ENCODE data around the gene LRMDA.

The LRMDA gene

GRCh38 chr10:75948583-75948982 is 517.2 kb downstream of the LRMDA start:
- no peak overlapping the region for H3K4me3 ChIP-seq (ENCODE audit: low read length)
- H3K9me3 ChIP-seq (ENCODE audit: insufficient read depth, low read depth, low read length): peaks cover 3% of the 10 kb centered on the region; the same call in 1 of the 2 replicates
- no peaks in the 10 kb centered on the region for H3K4me1 ChIP-seq (ENCODE audit: insufficient read depth, low read length)

DNA sequence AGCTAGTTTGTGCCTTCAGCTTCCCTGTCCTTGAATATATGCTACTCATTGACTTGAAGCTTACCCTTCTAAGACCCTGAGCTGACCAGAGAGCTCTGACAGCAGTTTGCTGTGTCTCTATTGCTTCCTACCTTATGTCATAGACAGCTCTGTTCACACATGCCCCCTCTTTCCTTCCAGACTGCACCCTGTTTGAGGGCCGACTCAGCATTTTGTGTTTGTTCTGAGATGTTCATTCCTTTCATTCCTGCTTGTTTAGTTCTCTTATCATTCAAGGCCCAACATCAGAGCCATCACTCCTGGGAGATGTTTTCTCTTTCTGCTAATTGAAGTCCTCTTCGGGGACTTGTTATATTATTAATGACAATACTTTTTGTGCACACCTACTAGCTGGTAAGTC is 518.9 kb downstream of the LRMDA start:
- Histone ChIP-seq H3K27ac (ENCODE audit: low read length) (no peak overlapping the region), H3K27me3 (ENCODE audit: insufficient read depth, low read length) (no peaks in the 10 kb centered on the region), H3K9me3 (ENCODE audit: insufficient read depth, low read depth, low read length) (no peaks in the 10 kb centered on the region), H3K4me1 (ENCODE audit: insufficient read depth, low read length) (no peaks in the 10 kb centered on the region), H3K36me3 (ENCODE audit: insufficient read depth, low read depth, low read length) (no peaks in the 10 kb centered on the region), H3K4me3 (ENCODE audit: low read length) (no peak overlapping the region), H3K9ac (ENCODE audit: low read depth, low read length) (no peak overlapping the region)

More at GRCh38 chr10:75948583-75948982, 517.2 kb downstream of the LRMDA start:
- no peaks in the 10 kb centered on the region for H3K27me3 ChIP-seq (ENCODE audit: insufficient read depth, low read length)
- H3K36me3 ChIP-seq (ENCODE audit: insufficient read depth, low read depth, low read length): no peaks in the 10 kb centered on the region
- no peak overlapping the region for H3K9ac ChIP-seq (ENCODE audit: low read depth, low read length)
- no peak overlapping the region for H3K27ac ChIP-seq (ENCODE audit: low read length)

GRCh38 chr10:75950997-75951589 is 519.7 kb downstream of the LRMDA start:
- no peaks in the 10 kb centered on the region for H3K27me3 ChIP-seq (ENCODE audit: insufficient read depth, low read length)
- H3K9ac ChIP-seq (ENCODE audit: low read depth, low read length): no peak overlapping the region
- H3K4me3 ChIP-seq (ENCODE audit: low read length): no peak overlapping the region
- no peaks in the 10 kb centered on the region for H3K36me3 ChIP-seq (ENCODE audit: insufficient read depth, low read depth, low read length)
- H3K4me1 ChIP-seq (ENCODE audit: insufficient read depth, low read length): no peaks in the 10 kb centered on the region
- H3K27ac ChIP-seq (ENCODE audit: low read length): no peak overlapping the region
- H3K9me3 ChIP-seq (ENCODE audit: insufficient read depth, low read depth, low read length): no peaks in the 10 kb centered on the region

DNA sequence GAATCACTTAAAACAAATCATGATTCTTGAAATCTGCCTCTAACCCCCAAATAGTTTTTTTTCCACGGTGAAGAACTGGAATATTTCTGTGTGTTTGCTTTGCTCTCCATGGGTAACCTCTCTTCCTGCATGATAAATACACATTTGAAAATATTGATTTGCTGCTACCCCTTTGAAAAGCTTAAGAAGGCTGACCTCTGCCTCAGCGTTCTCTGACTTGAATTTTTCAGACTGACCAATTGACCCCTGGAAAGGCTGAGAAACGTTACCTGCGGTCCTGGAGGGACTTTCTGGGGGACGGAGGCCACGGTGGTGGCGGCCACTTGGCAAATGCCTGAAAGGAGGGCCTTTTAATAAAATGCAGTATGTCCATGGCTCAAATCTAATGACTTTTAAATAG is 520.2 kb downstream of the LRMDA start:
- no peaks in the 10 kb centered on the region for H3K36me3 ChIP-seq (ENCODE audit: insufficient read depth, low read depth, low read length)
- H3K27me3 ChIP-seq (ENCODE audit: insufficient read depth, low read length): no peaks in the 10 kb centered on the region

GRCh38 chr10:75952093-75952492 is 520.7 kb downstream of the LRMDA start:
- Histone ChIP-seq H3K36me3 (ENCODE audit: insufficient read depth, low read depth, low read length) (no peaks in the 10 kb centered on the region), H3K27me3 (ENCODE audit: insufficient read depth, low read length) (no peaks in the 10 kb centered on the region), H3K4me1 (ENCODE audit: insufficient read depth, low read length) (no peaks in the 10 kb centered on the region), H3K9me3 (ENCODE audit: insufficient read depth, low read depth, low read length) (no peaks in the 10 kb centered on the region), H3K9ac (ENCODE audit: low read depth, low read length) (no peak overlapping the region), H3K27ac (ENCODE audit: low read length) (no peak overlapping the region), H3K4me3 (ENCODE audit: low read length) (no peak overlapping the region)

More for the DNA sequence above, 520.2 kb downstream of the LRMDA start:
- H3K4me3 ChIP-seq (ENCODE audit: low read length): no peak overlapping the region
- H3K9me3 ChIP-seq (ENCODE audit: insufficient read depth, low read depth, low read length): no peaks in the 10 kb centered on the region
- H3K27ac ChIP-seq (ENCODE audit: low read length): no peak overlapping the region
- no peak overlapping the region for H3K9ac ChIP-seq (ENCODE audit: low read depth, low read length)
- no peaks in the 10 kb centered on the region for H3K4me1 ChIP-seq (ENCODE audit: insufficient read depth, low read length)

GRCh38 chr10:75954486-75954885 is 523.1 kb downstream of the LRMDA start:
- H3K9ac ChIP-seq (ENCODE audit: low read depth, low read length): no peak overlapping the region
- H3K27me3 ChIP-seq (ENCODE audit: insufficient read depth, low read length): no peaks in the 10 kb centered on the region
- no peaks in the 10 kb centered on the region for H3K36me3 ChIP-seq (ENCODE audit: insufficient read depth, low read depth, low read length)
- H3K9me3 ChIP-seq (ENCODE audit: insufficient read depth, low read depth, low read length): no peaks in the 10 kb centered on the region
- H3K4me1 ChIP-seq (ENCODE audit: insufficient read depth, low read length): no peaks in the 10 kb centered on the region
- no peak overlapping the region for H3K27ac ChIP-seq (ENCODE audit: low read length)
- no peak overlapping the region for H3K4me3 ChIP-seq (ENCODE audit: low read length)

GRCh38 chr10:75955973-75956502 is 524.6 kb downstream of the LRMDA start:
- no peak overlapping the region for H3K27ac ChIP-seq (ENCODE audit: low read length)
- no peak overlapping the region for H3K4me3 ChIP-seq (ENCODE audit: low read length)
- H3K27me3 ChIP-seq (ENCODE audit: insufficient read depth, low read length): no peaks in the 10 kb centered on the region
- H3K9me3 ChIP-seq (ENCODE audit: insufficient read depth, low read depth, low read length): no peaks in the 10 kb centered on the region
- no peaks in the 10 kb centered on the region for H3K36me3 ChIP-seq (ENCODE audit: insufficient read depth, low read depth, low read length)
- H3K4me1 ChIP-seq (ENCODE audit: insufficient read depth, low read length): no peaks in the 10 kb centered on the region
- no peak overlapping the region for H3K9ac ChIP-seq (ENCODE audit: low read depth, low read length)

- H3K4me3 ChIP-seq (ENCODE audit: low read length): no peak overlapping the region
- no peaks in the 10 kb centered on the region for H3K4me1 ChIP-seq (ENCODE audit: insufficient read depth, low read length)
- H3K27me3 ChIP-seq (ENCODE audit: insufficient read depth, low read length): no peaks in the 10 kb centered on the region
- no peak overlapping the region for H3K9ac ChIP-seq (ENCODE audit: low read depth, low read length)
- H3K9me3 ChIP-seq (ENCODE audit: insufficient read depth, low read depth, low read length): no peaks in the 10 kb centered on the region
- H3K36me3 ChIP-seq (ENCODE audit: insufficient read depth, low read depth, low read length): no peaks in the 10 kb centered on the region
- H3K27ac ChIP-seq (ENCODE audit: low read length): no peak overlapping the region
Measured at GRCh38 chr10:75956624-75957023, 525.2 kb downstream of the LRMDA start.

- Histone ChIP-seq H3K9me3 (ENCODE audit: insufficient read depth, low read depth, low read length) (no peaks in the 10 kb centered on the region), H3K36me3 (ENCODE audit: insufficient read depth, low read depth, low read length) (no peaks in the 10 kb centered on the region), H3K4me3 (ENCODE audit: low read length) (no peak overlapping the region), H3K27ac (ENCODE audit: low read length) (no peak overlapping the region), H3K27me3 (ENCODE audit: insufficient read depth, low read length) (no peaks in the 10 kb centered on the region), H3K9ac (ENCODE audit: low read depth, low read length) (no peak overlapping the region), H3K4me1 (ENCODE audit: insufficient read depth, low read length) (no peaks in the 10 kb centered on the region)
Measured at GRCh38 chr10:75957314-75958120, 526.1 kb downstream of the LRMDA start.

DNA sequence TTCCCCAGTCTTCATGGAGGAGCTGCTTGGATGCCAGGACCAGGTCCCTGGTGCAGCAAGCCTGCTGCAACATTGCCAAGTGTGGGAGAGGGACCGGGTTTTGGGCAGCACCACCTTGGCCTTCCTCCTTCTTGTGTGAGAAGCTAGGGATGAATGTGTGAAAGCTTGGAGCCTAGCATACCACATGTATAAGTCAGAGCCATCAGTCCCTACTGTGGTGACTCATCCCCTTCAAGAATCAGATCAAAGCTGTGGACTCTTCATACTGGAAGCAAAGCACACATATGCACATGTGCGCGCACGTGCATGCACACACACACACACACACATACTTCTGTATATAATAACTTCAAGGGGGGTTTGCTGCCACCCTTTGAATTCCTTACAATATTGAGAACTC is 527.8 kb downstream of the LRMDA start:
- Histone ChIP-seq H3K27me3 (ENCODE audit: insufficient read depth, low read length) (no peaks in the 10 kb centered on the region), H3K9me3 (ENCODE audit: insufficient read depth, low read depth, low read length) (no peaks in the 10 kb centered on the region), H3K4me1 (ENCODE audit: insufficient read depth, low read length) (no peaks in the 10 kb centered on the region), H3K9ac (ENCODE audit: low read depth, low read length) (no peak overlapping the region), H3K36me3 (ENCODE audit: insufficient read depth, low read depth, low read length) (no peaks in the 10 kb centered on the region), H3K27ac (ENCODE audit: low read length) (no peak overlapping the region), H3K4me3 (ENCODE audit: low read length) (no peak overlapping the region)

DNA sequence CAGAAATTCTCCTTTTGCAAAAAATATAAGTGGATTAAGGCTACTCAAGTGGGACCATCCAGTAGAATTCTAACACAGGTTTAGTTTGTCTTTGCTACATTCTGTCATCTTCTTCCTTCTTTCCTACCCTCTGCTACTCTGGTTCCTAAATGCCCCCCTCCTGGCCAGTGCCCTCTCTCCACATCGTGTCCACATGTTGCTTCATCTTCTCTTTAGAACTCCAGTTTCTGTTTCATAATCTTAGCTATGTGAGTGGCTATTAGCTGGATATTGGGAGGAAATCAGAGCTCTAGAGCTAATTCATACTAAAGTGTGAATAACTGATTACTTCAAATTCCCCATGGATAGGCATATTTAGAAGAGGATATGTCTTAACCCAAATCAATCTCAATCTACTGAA is 528.5 kb downstream of the LRMDA start:
- no peaks in the 10 kb centered on the region for H3K9me3 ChIP-seq (ENCODE audit: insufficient read depth, low read depth, low read length)
- H3K4me3 ChIP-seq (ENCODE audit: low read length): no peak overlapping the region
- no peak overlapping the region for H3K27ac ChIP-seq (ENCODE audit: low read length)
- H3K36me3 ChIP-seq (ENCODE audit: insufficient read depth, low read depth, low read length): no peaks in the 10 kb centered on the region
- H3K9ac ChIP-seq (ENCODE audit: low read depth, low read length): no peak overlapping the region
- no peaks in the 10 kb centered on the region for H3K4me1 ChIP-seq (ENCODE audit: insufficient read depth, low read length)
- no peaks in the 10 kb centered on the region for H3K27me3 ChIP-seq (ENCODE audit: insufficient read depth, low read length)

All from iPS-20b (cell line).